GM12872 (cell line): ENCODE measurements around the gene NCS1.

Experiments
- CTCF ChIP-seq: IDR thresholded peaks from 3 replicates; pipeline ENCODE4 v1.5.1; 2011; ENCODE audit warnings: low read depth, mild to moderate bottlenecking, low read length, moderate library complexity; ENCODE audit not compliant: insufficient read depth

NCS1 gene

GRCh38 chr9:130191749-130192120 is 19.5 kb downstream of the NCS1 start:
- TF ChIP-seq CTCF, result no peak

GRCh38 chr9:130192382-130192999 is 20.3 kb downstream of the NCS1 start:
- no peak for TF ChIP-seq CTCF

- TF ChIP-seq CTCF, result no peak
Observed at GRCh38 chr9:130193103-130193502, 20.9 kb downstream of the NCS1 start.

GRCh38 chr9:130193531-130194377 is 21.6 kb downstream of the NCS1 start:
- no peak for TF ChIP-seq CTCF

- TF ChIP-seq CTCF, result no peak
Observed at GRCh38 chr9:130194378-130194932, 22.3 kb downstream of the NCS1 start.

- no peak for TF ChIP-seq CTCF
Observed at GRCh38 chr9:130195638-130196037, 23.4 kb downstream of the NCS1 start.

- TF ChIP-seq CTCF, result no peak
Observed at GRCh38 chr9:130196643-130197042, 24.4 kb downstream of the NCS1 start.
